HepG2 (cell line): ENCODE results near the gene PPP1R1A. TPM values are rescaled to one million over a fixed set of nuclear protein-coding genes. Genes with fewer than 3 reads are reported as not detected.

Source experiments
- HNRNPH1 ChIP-seq: fragments of 200-400 bp; formaldehyde crosslinking; optimal IDR thresholded peaks from 2 replicates; pipeline ENCODE3; 2017; ENCODE audit warnings: mild to moderate bottlenecking, low read depth, low read length
- NCOR1 ChIP-seq: fragments of 200-600 bp; sonication (generic); IDR thresholded peaks from 2 replicates; pipeline ENCODE4 v1.7.0; 2017; ENCODE audit warnings: antibody characterized with exemption, low read length, borderline replicate concordance
- ZNF224 ChIP-seq: sonication (generic); formaldehyde crosslinking; IDR thresholded peaks from 2 replicates; pipeline ENCODE4 v1.5.0; 2020; ENCODE audit warnings: mild to moderate bottlenecking, missing genetic modification reagents
- ZNF775 ChIP-seq: sonication (generic); formaldehyde crosslinking; IDR thresholded peaks from 2 replicates; pipeline ENCODE4 v1.4.0; 2020; ENCODE audit warnings: missing genetic modification reagents, mild to moderate bottlenecking, moderate library complexity, borderline replicate concordance
- polyA plus RNA-seq, 8 experiments: library from polyadenylated mRNA; depleted of rRNA in 3 of 8; stranded (reverse) in 7 of 8; unstranded in 1 of 8; fragments of >200 nt; fragmentation: Illumina TruSeq in 4 of 8; extraction: Trizol in 4 of 8; gene quantifications; 2 replicates each; pipeline versions ENCODE4 v1.2.1 to v1.2.3, GENCODE V29; 2011 to 2016; ENCODE audit warnings: low read depth in 4 of 8, missing spikeins in 1 of 8, mixed read lengths in 1 of 8; ENCODE audit not compliant: insufficient read depth in 1 of 8
- total RNA-seq, 5 experiments: library from RNA; depleted of rRNA; stranded (reverse); fragments of >200 nt; fragmentation: Illumina TruSeq; extraction: Trizol; gene quantifications; 2 replicates each; pipeline ENCODE4 v1.2.3, GENCODE V29; 2016; ENCODE audit warnings: low read depth in 1 of 5
- TF ChIP-seq, protein P1 (sequence below): sonication (generic); formaldehyde crosslinking; IDR thresholded peaks from 2 replicates; pipeline ENCODE4 v1.5.0; 2020; ENCODE audit warnings: mild to moderate bottlenecking, missing genetic modification reagents, moderate library complexity
- TF ChIP-seq, protein P2 (sequence below): sonication (generic); formaldehyde crosslinking; IDR thresholded peaks from 2 replicates; pipeline ENCODE4 v1.5.1; 2020; ENCODE audit warnings: mild to moderate bottlenecking, missing genetic modification reagents, borderline replicate concordance
- TF ChIP-seq, protein P3 (sequence below): sonication (generic); formaldehyde crosslinking; IDR thresholded peaks from 2 replicates; pipeline ENCODE4 v1.8.1; 2023; ENCODE audit warnings: missing genetic modification reagents, mild to moderate bottlenecking, borderline replicate concordance
- TF ChIP-seq, protein P4 (sequence below): IDR thresholded peaks from 2 replicates; pipeline ENCODE4 v1.6.1; 2012; ENCODE audit warnings: inconsistent platforms
- TF ChIP-seq, protein P5 (sequence below): sonication (generic); formaldehyde crosslinking; IDR thresholded peaks from 2 replicates; pipeline ENCODE4 v1.5.0; 2020; ENCODE audit warnings: missing genetic modification reagents

The PPP1R1A gene
- total and polyA plus RNA-seq, 2 of the 13 experiments (the other 11 are each of a cell fraction or from before 2014, with no cell fraction given), result 0.20 TPM; not detected in 1

DNA sequence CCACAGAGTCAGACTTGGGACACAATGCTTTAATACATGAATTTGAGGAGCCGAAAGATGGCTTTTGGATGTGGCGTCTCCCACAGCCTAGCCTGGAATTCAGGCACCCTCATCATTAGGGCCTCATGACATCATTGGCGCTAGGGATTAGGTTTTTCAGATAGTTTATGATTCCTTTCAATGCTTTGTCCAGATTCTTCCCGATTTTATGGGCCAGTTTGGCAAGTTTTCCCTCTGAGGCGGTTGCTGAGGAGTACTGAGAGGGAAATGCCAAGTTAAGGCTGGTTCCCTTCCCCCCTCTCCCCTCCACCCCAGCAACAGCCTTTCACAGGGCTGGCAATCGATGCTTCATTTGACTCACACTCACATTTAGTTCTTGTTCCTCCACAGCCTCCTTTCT is 19.7 kb upstream of the PPP1R1A start (continued):
- TF ChIP-seq, protein P1, sequence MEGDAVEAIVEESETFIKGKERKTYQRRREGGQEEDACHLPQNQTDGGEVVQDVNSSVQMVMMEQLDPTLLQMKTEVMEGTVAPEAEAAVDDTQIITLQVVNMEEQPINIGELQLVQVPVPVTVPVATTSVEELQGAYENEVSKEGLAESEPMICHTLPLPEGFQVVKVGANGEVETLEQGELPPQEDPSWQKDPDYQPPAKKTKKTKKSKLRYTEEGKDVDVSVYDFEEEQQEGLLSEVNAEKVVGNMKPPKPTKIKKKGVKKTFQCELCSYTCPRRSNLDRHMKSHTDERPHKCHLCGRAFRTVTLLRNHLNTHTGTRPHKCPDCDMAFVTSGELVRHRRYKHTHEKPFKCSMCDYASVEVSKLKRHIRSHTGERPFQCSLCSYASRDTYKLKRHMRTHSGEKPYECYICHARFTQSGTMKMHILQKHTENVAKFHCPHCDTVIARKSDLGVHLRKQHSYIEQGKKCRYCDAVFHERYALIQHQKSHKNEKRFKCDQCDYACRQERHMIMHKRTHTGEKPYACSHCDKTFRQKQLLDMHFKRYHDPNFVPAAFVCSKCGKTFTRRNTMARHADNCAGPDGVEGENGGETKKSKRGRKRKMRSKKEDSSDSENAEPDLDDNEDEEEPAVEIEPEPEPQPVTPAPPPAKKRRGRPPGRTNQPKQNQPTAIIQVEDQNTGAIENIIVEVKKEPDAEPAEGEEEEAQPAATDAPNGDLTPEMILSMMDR (CRISPR knock-in tag), result no peak
- no peak for TF ChIP-seq HNRNPH1
- TF ChIP-seq ZNF224 (CRISPR knock-in tag), result no peak
- TF ChIP-seq NCOR1, result no peak
- no peak for TF ChIP-seq ZNF775
- TF ChIP-seq, protein P2, sequence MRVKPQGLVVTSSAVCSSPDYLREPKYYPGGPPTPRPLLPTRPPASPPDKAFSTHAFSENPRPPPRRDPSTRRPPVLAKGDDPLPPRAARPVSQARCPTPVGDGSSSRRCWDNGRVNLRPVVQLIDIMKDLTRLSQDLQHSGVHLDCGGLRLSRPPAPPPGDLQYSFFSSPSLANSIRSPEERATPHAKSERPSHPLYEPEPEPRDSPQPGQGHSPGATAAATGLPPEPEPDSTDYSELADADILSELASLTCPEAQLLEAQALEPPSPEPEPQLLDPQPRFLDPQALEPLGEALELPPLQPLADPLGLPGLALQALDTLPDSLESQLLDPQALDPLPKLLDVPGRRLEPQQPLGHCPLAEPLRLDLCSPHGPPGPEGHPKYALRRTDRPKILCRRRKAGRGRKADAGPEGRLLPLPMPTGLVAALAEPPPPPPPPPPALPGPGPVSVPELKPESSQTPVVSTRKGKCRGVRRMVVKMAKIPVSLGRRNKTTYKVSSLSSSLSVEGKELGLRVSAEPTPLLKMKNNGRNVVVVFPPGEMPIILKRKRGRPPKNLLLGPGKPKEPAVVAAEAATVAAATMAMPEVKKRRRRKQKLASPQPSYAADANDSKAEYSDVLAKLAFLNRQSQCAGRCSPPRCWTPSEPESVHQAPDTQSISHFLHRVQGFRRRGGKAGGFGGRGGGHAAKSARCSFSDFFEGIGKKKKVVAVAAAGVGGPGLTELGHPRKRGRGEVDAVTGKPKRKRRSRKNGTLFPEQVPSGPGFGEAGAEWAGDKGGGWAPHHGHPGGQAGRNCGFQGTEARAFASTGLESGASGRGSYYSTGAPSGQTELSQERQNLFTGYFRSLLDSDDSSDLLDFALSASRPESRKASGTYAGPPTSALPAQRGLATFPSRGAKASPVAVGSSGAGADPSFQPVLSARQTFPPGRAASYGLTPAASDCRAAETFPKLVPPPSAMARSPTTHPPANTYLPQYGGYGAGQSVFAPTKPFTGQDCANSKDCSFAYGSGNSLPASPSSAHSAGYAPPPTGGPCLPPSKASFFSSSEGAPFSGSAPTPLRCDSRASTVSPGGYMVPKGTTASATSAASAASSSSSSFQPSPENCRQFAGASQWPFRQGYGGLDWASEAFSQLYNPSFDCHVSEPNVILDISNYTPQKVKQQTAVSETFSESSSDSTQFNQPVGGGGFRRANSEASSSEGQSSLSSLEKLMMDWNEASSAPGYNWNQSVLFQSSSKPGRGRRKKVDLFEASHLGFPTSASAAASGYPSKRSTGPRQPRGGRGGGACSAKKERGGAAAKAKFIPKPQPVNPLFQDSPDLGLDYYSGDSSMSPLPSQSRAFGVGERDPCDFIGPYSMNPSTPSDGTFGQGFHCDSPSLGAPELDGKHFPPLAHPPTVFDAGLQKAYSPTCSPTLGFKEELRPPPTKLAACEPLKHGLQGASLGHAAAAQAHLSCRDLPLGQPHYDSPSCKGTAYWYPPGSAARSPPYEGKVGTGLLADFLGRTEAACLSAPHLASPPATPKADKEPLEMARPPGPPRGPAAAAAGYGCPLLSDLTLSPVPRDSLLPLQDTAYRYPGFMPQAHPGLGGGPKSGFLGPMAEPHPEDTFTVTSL (CRISPR knock-in tag), result no peak
- TF ChIP-seq, protein P3, sequence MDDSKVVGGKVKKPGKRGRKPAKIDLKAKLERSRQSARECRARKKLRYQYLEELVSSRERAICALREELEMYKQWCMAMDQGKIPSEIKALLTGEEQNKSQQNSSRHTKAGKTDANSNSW (CRISPR knock-in tag), result no peak
- TF ChIP-seq, protein P4, sequence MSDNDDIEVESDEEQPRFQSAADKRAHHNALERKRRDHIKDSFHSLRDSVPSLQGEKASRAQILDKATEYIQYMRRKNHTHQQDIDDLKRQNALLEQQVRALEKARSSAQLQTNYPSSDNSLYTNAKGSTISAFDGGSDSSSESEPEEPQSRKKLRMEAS, result no peak
- TF ChIP-seq, protein P5, sequence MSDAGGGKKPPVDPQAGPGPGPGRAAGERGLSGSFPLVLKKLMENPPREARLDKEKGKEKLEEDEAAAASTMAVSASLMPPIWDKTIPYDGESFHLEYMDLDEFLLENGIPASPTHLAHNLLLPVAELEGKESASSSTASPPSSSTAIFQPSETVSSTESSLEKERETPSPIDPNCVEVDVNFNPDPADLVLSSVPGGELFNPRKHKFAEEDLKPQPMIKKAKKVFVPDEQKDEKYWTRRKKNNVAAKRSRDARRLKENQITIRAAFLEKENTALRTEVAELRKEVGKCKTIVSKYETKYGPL, result no peak
